GDM1 (cell line): ENCODE results near the gene CAMSAP1.
A peak's percentile ranks its signal among the peaks of the same experiment; 100 is the strongest.

Experiments
- DNase-seq: peaks from one replicate; lab custom pipeline; 2025; lab: John Stamatoyannopoulos, UW

CAMSAP1 gene

GRCh38 chr9:135941288-135941995 is 34.1 kb upstream of the CAMSAP1 start:
- DNase-seq = no peak

- DNase-seq = no peak
Observed at GRCh38 chr9:135939351-135940265, 32.3 kb upstream of the CAMSAP1 start.

DNA sequence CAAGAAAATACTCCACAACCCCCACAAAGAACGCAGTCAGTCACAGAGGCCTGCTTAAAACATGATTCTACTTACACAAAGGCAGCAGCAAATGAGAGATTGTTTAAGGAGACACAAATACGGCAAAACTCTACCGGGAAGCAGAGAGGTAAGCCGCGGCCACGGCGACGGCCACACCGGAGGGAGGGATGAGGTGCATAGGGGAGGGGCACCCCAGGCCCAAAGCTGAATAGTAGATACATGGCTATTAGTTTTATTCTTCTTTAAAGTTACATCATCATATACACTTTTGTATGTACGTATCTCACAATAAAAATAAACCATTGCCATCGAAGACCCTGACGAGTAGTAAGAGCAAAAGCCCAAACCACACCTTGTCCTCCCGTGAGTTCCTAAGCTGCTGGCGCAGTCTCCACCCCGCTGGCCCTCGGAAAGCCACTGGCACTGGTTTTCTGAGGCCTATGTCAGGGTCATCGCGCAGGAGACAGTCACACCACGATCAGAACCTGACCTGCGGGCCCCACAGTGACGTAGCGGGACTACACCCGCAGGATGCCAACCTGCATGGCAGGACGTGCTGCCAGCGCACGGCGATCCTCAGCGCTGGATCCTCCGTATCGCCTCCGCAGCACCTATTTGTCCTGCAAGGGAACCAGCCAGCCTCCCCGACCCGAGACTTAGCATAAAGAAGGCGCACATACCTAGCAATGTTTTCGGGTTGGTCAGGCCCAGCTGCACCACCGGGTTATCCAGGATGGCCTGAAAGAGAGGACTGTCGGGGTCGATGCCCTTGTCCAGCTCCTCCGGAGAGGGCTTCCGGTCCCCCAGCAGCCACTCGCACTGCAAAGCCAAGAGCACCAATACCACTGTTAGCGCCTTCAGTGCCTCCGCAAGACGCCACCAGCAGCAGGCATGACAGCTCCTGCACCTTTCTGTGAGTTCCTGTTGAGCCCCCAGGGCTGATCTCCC is 30.5 kb upstream of the CAMSAP1 start:
- DNase-seq = no peak

DNA sequence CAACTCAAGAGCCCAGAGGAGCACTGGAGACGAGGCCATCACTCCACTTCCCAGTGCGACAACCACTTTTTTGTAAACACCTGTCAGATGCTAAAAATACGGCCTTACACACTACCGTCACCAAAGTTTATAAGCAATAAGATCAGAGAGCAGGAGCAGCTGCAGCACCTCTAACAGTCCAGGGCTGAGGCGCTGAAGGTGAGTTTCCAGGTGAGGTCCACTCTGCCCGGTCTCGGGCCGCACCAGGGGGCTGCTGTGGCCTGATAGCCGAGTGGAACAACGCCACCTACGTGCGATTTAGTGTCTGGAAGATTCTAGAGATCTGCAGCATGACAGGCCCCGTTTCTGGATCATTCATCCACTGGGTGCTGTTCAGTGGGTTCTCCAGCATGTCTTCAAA is 25.8 kb upstream of the CAMSAP1 start:
- DNase-seq = no peak

- DNase-seq = no peak
Observed at GRCh38 chr9:135932656-135933055, 25.3 kb upstream of the CAMSAP1 start.

DNA sequence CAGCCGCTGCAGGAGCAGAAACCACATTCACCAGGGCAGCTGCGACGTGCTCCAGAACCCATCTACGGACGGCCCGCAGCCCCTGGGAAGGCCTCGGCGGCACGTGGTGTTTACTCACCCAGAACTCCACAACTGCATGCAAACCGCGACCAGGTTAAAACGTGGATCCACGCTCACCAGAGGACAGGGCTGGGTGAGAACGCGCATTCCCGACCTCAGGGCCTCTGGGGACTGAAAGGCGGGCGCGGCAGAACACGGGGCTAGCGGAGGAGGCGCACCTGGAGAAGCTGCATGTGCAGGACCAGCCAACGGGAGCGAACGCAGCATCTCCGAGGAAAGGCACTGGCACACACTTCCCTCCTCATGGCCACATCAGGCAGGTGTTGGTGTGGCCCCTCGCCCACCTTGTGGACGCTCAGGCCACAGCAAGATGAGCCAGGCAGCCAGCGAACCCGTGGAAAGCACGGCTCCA is 24.0 kb upstream of the CAMSAP1 start:
- DNase-seq = no peak

- DNase-seq = no peak
Observed at GRCh38 chr9:135930446-135931345, 23.4 kb upstream of the CAMSAP1 start.

- DNase-seq = no peak
Observed at GRCh38 chr9:135929656-135930445, 22.5 kb upstream of the CAMSAP1 start.

GRCh38 chr9:135928731-135929655 is 21.6 kb upstream of the CAMSAP1 start:
- no peak for DNase-seq

- no peak for DNase-seq
Observed at GRCh38 chr9:135928074-135928730, 20.9 kb upstream of the CAMSAP1 start.

DNA sequence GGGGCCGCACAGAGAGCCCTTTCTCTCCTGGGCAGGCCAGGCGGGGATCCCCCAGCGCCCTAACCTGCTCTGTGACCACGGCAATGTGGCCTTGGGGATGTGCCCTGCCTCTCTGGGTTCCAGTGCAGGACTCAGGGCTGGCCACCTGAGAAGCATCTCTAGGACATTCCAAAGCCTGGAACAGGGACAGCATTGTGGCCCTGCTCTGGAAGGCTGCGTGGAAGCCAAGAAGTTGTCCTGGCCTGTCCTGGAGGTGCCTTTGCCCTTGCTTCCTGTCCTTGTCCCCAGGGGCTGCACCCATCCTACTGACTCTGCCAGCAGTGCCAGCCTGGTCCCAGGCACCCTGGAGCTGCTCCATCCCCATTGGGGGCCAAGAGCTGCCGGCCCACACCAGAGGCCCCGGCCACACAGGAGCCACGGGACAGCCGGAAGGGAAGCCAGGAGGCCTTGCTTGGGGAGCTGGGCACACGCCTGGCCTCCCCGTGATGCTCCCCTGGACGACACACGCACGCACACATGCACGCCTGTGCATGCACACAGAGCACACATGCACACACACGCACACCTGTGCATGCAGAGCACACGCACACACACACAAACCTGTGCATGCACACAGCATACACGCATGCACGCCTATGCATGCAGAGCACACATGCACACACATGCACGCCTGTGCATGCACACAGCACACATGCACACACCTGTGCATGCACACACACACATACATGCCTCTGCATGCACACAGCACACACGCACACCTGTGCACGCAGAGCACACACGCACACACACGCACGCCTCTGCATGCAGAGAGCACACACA is 20.1 kb upstream of the CAMSAP1 start:
- DNase-seq = no peak

- DNase-seq = peak; percentile 81
Observed at GRCh38 chr9:135926402-135927194, 19.3 kb upstream of the CAMSAP1 start.

DNA sequence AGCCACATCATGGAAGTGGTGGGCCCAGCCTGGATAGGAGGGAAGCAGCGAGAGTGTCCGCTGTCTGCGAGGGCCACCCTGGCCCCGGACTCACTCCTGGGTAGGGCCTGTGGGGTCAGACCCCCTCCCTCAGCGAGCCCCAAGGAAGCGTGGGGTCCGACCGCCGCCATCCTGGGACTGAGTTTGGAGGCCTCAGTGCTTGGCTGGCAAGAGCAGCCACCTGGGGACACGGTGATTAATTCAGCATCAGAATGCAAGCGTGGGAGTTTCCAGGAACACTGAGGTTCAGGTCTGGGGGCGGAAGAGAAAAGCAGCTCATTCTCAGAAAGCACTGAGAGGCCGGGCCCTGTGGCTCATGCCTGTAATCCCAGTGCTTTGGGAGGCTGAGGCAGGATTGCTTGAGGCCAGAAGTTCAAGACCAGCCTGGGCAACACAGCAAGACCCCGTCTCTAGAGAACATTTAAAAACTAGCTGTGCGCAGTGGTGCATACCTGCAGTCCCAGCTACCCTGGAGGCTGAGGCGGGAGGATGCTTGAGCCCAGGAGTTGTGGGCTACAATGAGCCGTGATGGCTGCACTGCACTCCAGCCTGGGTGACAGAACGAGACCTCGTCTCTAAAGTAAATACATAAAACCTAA is 18.3 kb upstream of the CAMSAP1 start:
- DNase-seq = no peak

DNA sequence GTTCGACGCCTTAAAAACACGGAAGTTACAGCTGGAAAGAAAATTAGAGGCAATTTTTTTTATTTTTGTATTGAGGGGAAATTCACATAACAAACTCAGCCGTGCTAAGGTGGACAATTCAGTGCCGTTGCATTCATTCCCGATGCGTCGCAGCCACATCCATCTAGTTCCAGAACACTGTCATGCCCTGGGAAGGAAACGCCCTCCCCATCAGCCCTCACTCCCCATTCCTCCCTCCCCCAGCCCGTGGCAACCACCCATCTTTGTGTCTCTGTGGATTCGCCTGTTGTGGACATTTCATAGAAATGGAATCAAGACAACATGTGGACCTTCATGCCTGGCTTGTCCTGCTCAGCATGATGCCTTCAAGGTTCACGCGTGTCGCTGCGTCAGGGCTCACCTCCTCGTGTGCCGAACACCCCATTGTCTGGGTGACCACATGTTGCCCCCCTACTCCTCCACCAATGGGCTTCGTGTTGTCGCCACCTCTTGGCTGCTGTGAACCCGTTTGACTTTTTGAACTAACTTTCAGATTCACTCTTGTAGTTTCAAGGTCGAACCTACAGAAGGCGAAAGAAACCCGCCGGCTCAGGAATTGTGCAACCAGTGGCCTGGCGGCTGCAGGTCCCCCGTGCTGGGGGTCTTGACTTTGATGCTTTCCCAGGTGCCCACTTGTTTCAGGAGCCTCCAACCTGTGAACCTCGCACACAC is 17.4 kb upstream of the CAMSAP1 start:
- DNase-seq = no peak

GRCh38 chr9:135923508-135923907 is 16.2 kb upstream of the CAMSAP1 start:
- DNase-seq = no peak
